Amniotic epithelial cell (primary cell): Measurements from ENCODE around the gene PDCD10.
A peak's percentile ranks its signal among the peaks of the same experiment; 100 is the strongest.

Experiments used
- DNase-seq: peaks from one replicate; pipeline ENCODE4 v3.0.0-alpha.2; 2010; ENCODE audit warnings: low read depth

Gene PDCD10

GRCh38 chr3:167735233-167736138 lies 794 bp upstream of the PDCD10 start, which contains the start of gene SERPINI1:
TSS of gene SERPINI1 (plus strand) at chr3:167735721. CDS start at chr3:167789129, 53,408 bp downstream.
- peak; percentile 89 for DNase-seq

GRCh38 chr3:167733961-167734497 lies 663 bp downstream of the PDCD10 start:
- peak; percentile 16 for DNase-seq

GRCh38 chr3:167732313-167733065 lies 2.2 kb downstream of the PDCD10 start:
- DNase-seq, result peak; percentile 34

GRCh38 chr3:167731393-167731792 lies 3.3 kb downstream of the PDCD10 start:
- DNase-seq, result no peak

- no peak for DNase-seq
These were observed 5.1 kb downstream of the PDCD10 start for GRCh38 chr3:167729591-167729990.

- DNase-seq, result no peak
These were observed 5.9 kb downstream of the PDCD10 start for GRCh38 chr3:167728632-167729323.

GRCh38 chr3:167728176-167728575 lies 6.5 kb downstream of the PDCD10 start:
- peak; percentile 77 for DNase-seq

- DNase-seq, result no peak
These were observed 10.8 kb downstream of the PDCD10 start for GRCh38 chr3:167723872-167724271.

GRCh38 chr3:167723025-167723512 lies 11.6 kb downstream of the PDCD10 start:
- DNase-seq, result no peak

GRCh38 chr3:167718582-167718981 lies 16.1 kb downstream of the PDCD10 start:
- DNase-seq, result no peak

- DNase-seq, result no peak
These were observed 17.8 kb downstream of the PDCD10 start for GRCh38 chr3:167716920-167717319.

- DNase-seq, result no peak
These were observed 19.8 kb downstream of the PDCD10 start for GRCh38 chr3:167714871-167715270.

- no peak for DNase-seq
These were observed 22.2 kb downstream of the PDCD10 start for GRCh38 chr3:167712445-167712844.

GRCh38 chr3:167711439-167711838 lies 23.3 kb downstream of the PDCD10 start:
- no peak for DNase-seq

- no peak for DNase-seq
These were observed 24.1 kb downstream of the PDCD10 start for GRCh38 chr3:167710552-167710951.

GRCh38 chr3:167709690-167710089 lies 25.0 kb downstream of the PDCD10 start:
- no peak for DNase-seq

GRCh38 chr3:167705840-167706239 lies 28.9 kb downstream of the PDCD10 start:
- peak; percentile 66 for DNase-seq

GRCh38 chr3:167700926-167701325 lies 33.8 kb downstream of the PDCD10 start:
- DNase-seq, result no peak

GRCh38 chr3:167700046-167700445 lies 34.6 kb downstream of the PDCD10 start:
- DNase-seq, result no peak

GRCh38 chr3:167694121-167694520 lies 40.6 kb downstream of the PDCD10 start:
- DNase-seq, result peak; percentile 61

- no peak for DNase-seq
These were observed 43.3 kb downstream of the PDCD10 start for GRCh38 chr3:167691366-167691765.
